ENCODE measurements around the gene SUSD1.

DNA sequence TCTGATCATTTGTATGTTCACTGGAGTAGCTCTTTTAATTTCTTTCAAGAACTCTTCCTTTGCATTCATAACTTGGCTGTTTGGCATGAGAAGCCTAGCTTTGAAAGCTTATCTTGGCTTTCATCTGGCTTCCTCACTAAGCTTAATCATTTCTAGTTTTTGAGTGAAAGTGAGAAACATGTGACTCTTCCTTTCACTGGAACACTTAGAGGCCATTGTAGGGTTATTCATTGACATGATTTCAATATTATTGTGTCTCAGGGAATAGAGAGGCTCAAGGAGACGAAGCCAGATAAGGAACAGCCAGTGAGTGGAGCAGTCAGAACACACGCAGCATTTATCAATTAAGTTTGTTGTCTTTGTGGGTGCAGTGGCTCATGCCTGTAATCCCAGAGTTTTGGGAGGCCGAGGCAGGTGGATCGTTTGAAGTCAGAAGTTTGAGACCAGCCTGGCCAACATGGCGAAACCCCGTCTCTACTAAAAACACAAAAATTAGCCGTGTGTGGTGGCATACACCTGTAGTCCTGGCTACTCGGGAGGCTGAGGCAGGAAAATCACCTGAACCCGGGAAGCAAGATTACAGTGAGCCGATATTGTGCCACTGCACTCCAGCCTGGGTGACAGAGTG lies 180.2 kb downstream of the SUSD1 start:
- TF ChIP-seq, protein P1, sequence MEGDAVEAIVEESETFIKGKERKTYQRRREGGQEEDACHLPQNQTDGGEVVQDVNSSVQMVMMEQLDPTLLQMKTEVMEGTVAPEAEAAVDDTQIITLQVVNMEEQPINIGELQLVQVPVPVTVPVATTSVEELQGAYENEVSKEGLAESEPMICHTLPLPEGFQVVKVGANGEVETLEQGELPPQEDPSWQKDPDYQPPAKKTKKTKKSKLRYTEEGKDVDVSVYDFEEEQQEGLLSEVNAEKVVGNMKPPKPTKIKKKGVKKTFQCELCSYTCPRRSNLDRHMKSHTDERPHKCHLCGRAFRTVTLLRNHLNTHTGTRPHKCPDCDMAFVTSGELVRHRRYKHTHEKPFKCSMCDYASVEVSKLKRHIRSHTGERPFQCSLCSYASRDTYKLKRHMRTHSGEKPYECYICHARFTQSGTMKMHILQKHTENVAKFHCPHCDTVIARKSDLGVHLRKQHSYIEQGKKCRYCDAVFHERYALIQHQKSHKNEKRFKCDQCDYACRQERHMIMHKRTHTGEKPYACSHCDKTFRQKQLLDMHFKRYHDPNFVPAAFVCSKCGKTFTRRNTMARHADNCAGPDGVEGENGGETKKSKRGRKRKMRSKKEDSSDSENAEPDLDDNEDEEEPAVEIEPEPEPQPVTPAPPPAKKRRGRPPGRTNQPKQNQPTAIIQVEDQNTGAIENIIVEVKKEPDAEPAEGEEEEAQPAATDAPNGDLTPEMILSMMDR (IDR thresholded peaks at IDR 0.05), result no peak
- no peak for TF ChIP-seq POLR2A (IDR thresholded peaks at IDR 0.05)
